Ishikawa (cell line): ENCODE measurements around the gene TRAIP.

ENCODE experiments used
- CEBPB ChIP-seq: IDR thresholded peaks from 2 replicates; pipeline ENCODE4 v1.6.1; 2012
- CREB1 ChIP-seq: IDR thresholded peaks from 2 replicates; pipeline ENCODE4 v1.6.1; 2012; ENCODE audit warnings: low read depth
- EGR1 ChIP-seq: IDR thresholded peaks from 2 replicates; pipeline ENCODE4 v1.6.1; 2012
- EP300 ChIP-seq: IDR thresholded peaks from 2 replicates; pipeline ENCODE4 v1.6.1; 2012; ENCODE audit warnings: borderline replicate concordance
- FOXM1 ChIP-seq: IDR thresholded peaks from 2 replicates; pipeline ENCODE4 v1.6.1; 2012; ENCODE audit warnings: low read depth, borderline replicate concordance
- NFIC ChIP-seq: IDR thresholded peaks from 2 replicates; pipeline ENCODE4 v1.6.1; 2012
- RAD21 ChIP-seq: IDR thresholded peaks from 2 replicates; pipeline ENCODE4 v1.6.1; 2012; ENCODE audit warnings: low read depth
- TCF12 ChIP-seq: IDR thresholded peaks from 2 replicates; pipeline ENCODE4 v1.6.1; 2012; ENCODE audit warnings: low read depth
- TEAD4 ChIP-seq: IDR thresholded peaks from 2 replicates; pipeline ENCODE4 v1.6.1; 2012
- TF ChIP-seq, protein P1 (sequence below): IDR thresholded peaks from 2 replicates; pipeline ENCODE4 v1.6.1; 2012
- TF ChIP-seq, protein P2 (sequence below): IDR thresholded peaks from 2 replicates; pipeline ENCODE4 v1.6.1; 2012; ENCODE audit warnings: low read depth, mild to moderate bottlenecking

DNA sequence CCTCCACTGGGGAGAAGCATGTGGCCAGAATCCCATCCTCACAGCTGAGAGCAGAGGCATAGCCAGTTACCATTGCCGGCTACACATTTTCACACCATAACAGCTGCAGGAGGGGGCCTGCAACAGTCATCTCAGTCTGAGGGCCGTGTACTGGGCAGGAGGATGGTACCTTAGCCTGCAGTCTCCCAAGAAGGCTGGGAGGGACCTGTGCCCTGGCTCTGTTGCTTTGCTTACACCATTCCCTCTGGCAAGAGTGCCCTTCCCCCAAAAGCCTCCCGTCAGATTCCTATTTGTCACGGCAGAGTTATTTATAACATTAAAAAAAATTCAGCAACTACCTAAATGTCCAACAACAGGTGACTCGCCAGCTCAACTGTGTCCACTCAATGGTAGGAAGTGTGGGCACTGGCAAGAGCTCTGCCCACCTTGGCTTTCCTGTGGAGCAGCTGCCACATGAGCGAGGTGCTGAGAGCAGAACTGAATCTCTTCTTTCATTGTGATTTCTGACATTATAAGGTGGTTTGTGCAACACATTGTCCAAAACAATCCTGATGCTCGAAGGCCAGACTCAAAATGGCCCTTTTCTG lies 8.9 kb upstream of the TRAIP start:
- TF ChIP-seq RAD21 (no peak), CEBPB (no peak), EGR1 (no peak), EP300 (no peak), TCF12 (no peak), FOXM1 (no peak), NFIC (no peak), CREB1 (no peak), TEAD4 (no peak)
- TF ChIP-seq, protein P1, sequence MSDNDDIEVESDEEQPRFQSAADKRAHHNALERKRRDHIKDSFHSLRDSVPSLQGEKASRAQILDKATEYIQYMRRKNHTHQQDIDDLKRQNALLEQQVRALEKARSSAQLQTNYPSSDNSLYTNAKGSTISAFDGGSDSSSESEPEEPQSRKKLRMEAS = no peak
- TF ChIP-seq, protein P2, sequence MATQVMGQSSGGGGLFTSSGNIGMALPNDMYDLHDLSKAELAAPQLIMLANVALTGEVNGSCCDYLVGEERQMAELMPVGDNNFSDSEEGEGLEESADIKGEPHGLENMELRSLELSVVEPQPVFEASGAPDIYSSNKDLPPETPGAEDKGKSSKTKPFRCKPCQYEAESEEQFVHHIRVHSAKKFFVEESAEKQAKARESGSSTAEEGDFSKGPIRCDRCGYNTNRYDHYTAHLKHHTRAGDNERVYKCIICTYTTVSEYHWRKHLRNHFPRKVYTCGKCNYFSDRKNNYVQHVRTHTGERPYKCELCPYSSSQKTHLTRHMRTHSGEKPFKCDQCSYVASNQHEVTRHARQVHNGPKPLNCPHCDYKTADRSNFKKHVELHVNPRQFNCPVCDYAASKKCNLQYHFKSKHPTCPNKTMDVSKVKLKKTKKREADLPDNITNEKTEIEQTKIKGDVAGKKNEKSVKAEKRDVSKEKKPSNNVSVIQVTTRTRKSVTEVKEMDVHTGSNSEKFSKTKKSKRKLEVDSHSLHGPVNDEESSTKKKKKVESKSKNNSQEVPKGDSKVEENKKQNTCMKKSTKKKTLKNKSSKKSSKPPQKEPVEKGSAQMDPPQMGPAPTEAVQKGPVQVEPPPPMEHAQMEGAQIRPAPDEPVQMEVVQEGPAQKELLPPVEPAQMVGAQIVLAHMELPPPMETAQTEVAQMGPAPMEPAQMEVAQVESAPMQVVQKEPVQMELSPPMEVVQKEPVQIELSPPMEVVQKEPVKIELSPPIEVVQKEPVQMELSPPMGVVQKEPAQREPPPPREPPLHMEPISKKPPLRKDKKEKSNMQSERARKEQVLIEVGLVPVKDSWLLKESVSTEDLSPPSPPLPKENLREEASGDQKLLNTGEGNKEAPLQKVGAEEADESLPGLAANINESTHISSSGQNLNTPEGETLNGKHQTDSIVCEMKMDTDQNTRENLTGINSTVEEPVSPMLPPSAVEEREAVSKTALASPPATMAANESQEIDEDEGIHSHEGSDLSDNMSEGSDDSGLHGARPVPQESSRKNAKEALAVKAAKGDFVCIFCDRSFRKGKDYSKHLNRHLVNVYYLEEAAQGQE = no peak
